ENCODE data around the gene SLC23A1. TPM values are rescaled to one million over a fixed set of nuclear protein-coding genes. Genes with fewer than 3 reads are reported as not detected.

Gene SLC23A1
- total and polyA plus RNA-seq, 9 of the 15 experiments (the other 6 are each of a cell fraction or from before 2014, with no cell fraction given): 0.03 to 0.20 (median 0.05) TPM; not detected in 5

- CTCF ChIA-PET (ENCODE audit: low intra/inter-chr PET ratio): no interaction called here
- H3K9me3 ChIP-seq (replicated peaks; ENCODE audit: control insufficient read depth, insufficient read depth, low read depth, low read length): no peaks in the 10 kb centered on the region
- H3K4me2 ChIP-seq (ENCODE audit: insufficient read depth, low read length): no peak overlapping the region
- intact Hi-C loops (cut with micrococcal nuclease) (loop anchor here (5.0 kb wide), 1 partner anchor 127 kb away; no protein-coding TSS in a partner anchor), in situ Hi-C loops (cut with MboI) (loop anchor here (10.0 kb wide), 1 partner anchor 350 kb away; no protein-coding TSS in a partner anchor)
- no peak overlapping the region for H2AFZ ChIP-seq (ENCODE audit: low read depth, low read length)
- TF ChIP-seq CTCF (IDR thresholded peaks at IDR 0.05 in 2 of 3, conservative IDR thresholded peaks at IDR 0.05 in 1 of 3; ENCODE audit: insufficient read depth in 2 of 3, low read depth in 1 of 3, low read length in 3 of 3) (no peak), SNIP1 (IDR thresholded peaks at IDR 0.05; ENCODE audit: low read depth) (no peak), PKNOX1 (IDR thresholded peaks at IDR 0.05) (no peak), NRF1 (conservative IDR thresholded peaks at IDR 0.05 in 1 of 2, IDR thresholded peaks at IDR 0.05 in 1 of 2) (0 out of 4 replicates have a peak, but pooled peaks of 1 of the 2 experiments have one; percentile 13)
- H3K27me3 ChIP-seq (ENCODE audit: control insufficient read depth in 2 of 2, insufficient read depth in 2 of 2, low read length in 2 of 2): no peaks in the 10 kb centered on the region
- no peaks in the 10 kb centered on the region for H3K79me2 ChIP-seq (ENCODE audit: control insufficient read depth, insufficient read depth, low read length)
- WGBS (ENCODE audit: insufficient coverage, low coverage, missing lambda C conversion rate): 77% methylated on average over 9 of the region's 9 CpGs
- DNase-seq (ENCODE audit: extremely low read depth in 1 of 4, low spot score in 3 of 4) (no peak), ATAC-seq (no peak), FAIRE-seq (no peak)
- no peak overlapping the region for H3K4me3 ChIP-seq
- POLR2A ChIA-PET: interaction anchor here (0.6 to 1.4 kb wide), 4 partner anchors 9 to 239 kb away, joined by 3 to 5 read pairs (median 4); partner anchors contain the start of gene SPATA24
- H4K20me1 ChIP-seq (replicated peaks; ENCODE audit: control insufficient read depth, insufficient read depth, low read length): no peaks in the 10 kb centered on the region
- H3K36me3 ChIP-seq (ENCODE audit: control insufficient read depth, insufficient read depth, low read length): no peaks in the 10 kb centered on the region
- no peak overlapping the region for H3K9ac ChIP-seq (ENCODE audit: insufficient read depth in 1 of 2, low read depth in 2 of 2, low read length in 2 of 2)
- no peaks in the 10 kb centered on the region for H3K9me1 ChIP-seq (ENCODE audit: control insufficient read depth, insufficient read depth, low read length)
- no peak overlapping the region for H3K27ac ChIP-seq (ENCODE audit: extremely low read depth, low read depth, low read length)
- peaks cover 4 to 13% of the 10 kb centered on the region in 2 experiments for H3K4me1 ChIP-seq (replicated peaks in 1 of 2; ENCODE audit: control insufficient read depth in 2 of 2, insufficient read depth in 2 of 2, low read length in 2 of 2)
- no TSS peak for BruUV-seq (replicated peaks)
Measured at GRCh38 chr5:139414581-139415130, 31.6 kb upstream of the SLC23A1 start.
